Endothelial cell (in vitro differentiated cells): ENCODE data around the gene DCUN1D1. TPM values are rescaled to one million over a fixed set of nuclear protein-coding genes. Genes with fewer than 3 reads are reported as not detected.

Source experiments
- DNase-seq: peaks from one replicate; pipeline ENCODE4 v3.0.0; 2021; ENCODE audit warnings: low spot score
- H3K27ac Mint-ChIP-seq: one replicate; pipeline ENCODE4 v1.8.0; 2021; ENCODE audit warnings: mixed read lengths, inconsistent platforms; ENCODE audit not compliant: unreplicated experiment
- H3K27me3 Mint-ChIP-seq: one replicate; pipeline ENCODE4 v1.8.0; 2021; ENCODE audit warnings: mild to moderate bottlenecking, moderate library complexity, mixed read lengths, inconsistent platforms; ENCODE audit not compliant: unreplicated experiment
- H3K36me3 Mint-ChIP-seq: one replicate; pipeline ENCODE4 v1.8.0; 2021; ENCODE audit warnings: mild to moderate bottlenecking, low read depth, mixed read lengths, inconsistent platforms; ENCODE audit not compliant: unreplicated experiment
- H3K4me1 Mint-ChIP-seq: one replicate; pipeline ENCODE4 v1.8.0; 2021; ENCODE audit warnings: mild to moderate bottlenecking, mixed read lengths, inconsistent platforms; ENCODE audit not compliant: unreplicated experiment
- H3K4me3 Mint-ChIP-seq: one replicate; pipeline ENCODE4 v1.8.0; 2021; ENCODE audit warnings: mild to moderate bottlenecking, mixed read lengths, inconsistent platforms; ENCODE audit not compliant: unreplicated experiment
- H3K9me3 Mint-ChIP-seq: one replicate; pipeline ENCODE4 v1.8.0; 2021; ENCODE audit warnings: mixed read lengths, inconsistent platforms; ENCODE audit not compliant: unreplicated experiment
- CTCF ChIP-seq: fragments of 200-600 bp; sonication (generic); IDR thresholded peaks from one replicate; pipeline ENCODE4 v1.5.0; 2021; ENCODE audit warnings: antibody characterized with exemption; ENCODE audit not compliant: unreplicated experiment
- total RNA-seq: library from RNA; stranded (reverse); fragmentation: NEBNext Ultra II Directional; extraction: Animal tissue kit (Norgen Biotek cat#: 25700); gene quantifications from one replicate; pipeline ENCODE4 v1.2.1, GENCODE V29; 2021; ENCODE audit not compliant: unreplicated experiment

Gene DCUN1D1
- total RNA-seq, 1 donor from 2014 or later: 48.1 TPM

GRCh38 chr3:182910936-182911781 is 69.2 kb downstream of the DCUN1D1 start:
- H3K27ac Mint-ChIP-seq: no peak overlapping the region
- no peaks in the 10 kb centered on the region for H3K36me3 Mint-ChIP-seq
- H3K27me3 Mint-ChIP-seq: no peaks in the 10 kb centered on the region
- no peak for TF ChIP-seq CTCF
- H3K4me3 Mint-ChIP-seq: no peak overlapping the region
- H3K9me3 Mint-ChIP-seq: no peaks in the 10 kb centered on the region
- DNase-seq: no peak
- no peaks in the 10 kb centered on the region for H3K4me1 Mint-ChIP-seq

- TF ChIP-seq CTCF: peak; percentile 81
- peaks cover 4% of the 10 kb centered on the region for H3K36me3 Mint-ChIP-seq
- no peaks in the 10 kb centered on the region for H3K9me3 Mint-ChIP-seq
- no peak for DNase-seq
- H3K4me3 Mint-ChIP-seq: no peak overlapping the region
- no peaks in the 10 kb centered on the region for H3K4me1 Mint-ChIP-seq
- no peaks in the 10 kb centered on the region for H3K27me3 Mint-ChIP-seq
- no peak overlapping the region for H3K27ac Mint-ChIP-seq
These were observed 70.9 kb downstream of the DCUN1D1 start for GRCh38 chr3:182909318-182910040.

GRCh38 chr3:182908471-182908870 is 71.9 kb downstream of the DCUN1D1 start:
- Mint-ChIP-seq H3K27ac (no peak overlapping the region), H3K9me3 (no peaks in the 10 kb centered on the region)

GRCh38 chr3:182906036-182906435 is 74.3 kb downstream of the DCUN1D1 start:
- Mint-ChIP-seq H3K4me1 (peaks cover 6% of the 10 kb centered on the region), H3K36me3 (peaks cover 4% of the 10 kb centered on the region), H3K27ac (no peak overlapping the region), H3K4me3 (no peak overlapping the region), H3K27me3 (no peaks in the 10 kb centered on the region), H3K9me3 (no peaks in the 10 kb centered on the region)
- DNase-seq: no peak
- no peak for TF ChIP-seq CTCF

More at GRCh38 chr3:182908471-182908870, 71.9 kb downstream of the DCUN1D1 start:
- Mint-ChIP-seq H3K27me3 (no peaks in the 10 kb centered on the region), H3K4me3 (no peak overlapping the region), H3K4me1 (no peaks in the 10 kb centered on the region), H3K36me3 (peaks cover 4% of the 10 kb centered on the region)
- no peak for TF ChIP-seq CTCF
- DNase-seq: no peak

GRCh38 chr3:182905623-182906022 is 74.7 kb downstream of the DCUN1D1 start:
- no peaks in the 10 kb centered on the region for H3K9me3 Mint-ChIP-seq
- DNase-seq: no peak
- peaks cover 6% of the 10 kb centered on the region for H3K4me1 Mint-ChIP-seq
- no peaks in the 10 kb centered on the region for H3K27me3 Mint-ChIP-seq
- H3K36me3 Mint-ChIP-seq: peaks cover 4% of the 10 kb centered on the region
- no peak for TF ChIP-seq CTCF
- H3K4me3 Mint-ChIP-seq: no peak overlapping the region
- no peak overlapping the region for H3K27ac Mint-ChIP-seq
